ENCODE data around the gene STING1.

DNA sequence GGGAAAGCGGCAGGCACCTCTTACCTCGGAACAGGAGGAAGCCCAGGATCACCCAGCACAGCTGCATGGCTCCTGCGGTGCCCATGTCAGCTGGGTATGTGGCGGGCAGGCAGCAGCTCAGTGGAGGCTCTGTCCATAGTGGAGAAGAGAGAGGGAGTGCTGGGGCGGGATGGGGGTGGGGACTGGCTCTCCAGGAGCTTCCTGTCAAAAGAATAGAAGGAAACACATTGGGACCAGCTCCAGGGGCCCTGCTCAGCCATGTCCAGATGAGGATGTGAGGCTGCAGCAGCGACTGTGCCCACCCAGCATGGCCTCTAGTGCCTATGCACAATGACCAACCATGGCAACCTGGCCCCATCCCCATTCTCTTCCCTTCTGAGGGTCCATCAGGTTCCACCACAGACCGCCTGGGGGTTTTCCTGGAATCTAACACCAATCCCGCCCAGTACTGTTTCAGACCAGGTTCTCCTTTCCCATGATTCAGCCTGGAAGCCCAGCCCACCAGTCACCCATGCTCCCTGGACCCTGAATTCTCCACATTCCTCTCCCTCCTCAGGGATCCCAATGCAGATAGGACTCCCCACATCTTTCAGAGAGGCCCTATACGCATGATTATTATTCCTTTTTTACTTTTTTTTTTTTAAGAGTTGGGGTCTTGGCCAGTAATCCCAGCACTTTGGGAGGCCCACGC is 19.8 kb downstream of the STING1 start, which contains the start of gene ECSCR:
- TF ChIP-seq POLR2A (IDR thresholded peaks at IDR 0.05; ENCODE audit: low read length) (no peak), GATA1 (IDR thresholded peaks at IDR 0.05; ENCODE audit: low read depth, low read length) (no peak)

Data from erythroblast (primary cell).